Endodermal cell (in vitro differentiated cells): ENCODE measurements around the gene SLAMF1. TPM values are rescaled to one million over a fixed set of nuclear protein-coding genes. Genes with fewer than 3 reads are reported as not detected.

Experiments used
- DNase-seq: peaks from one replicate; pipeline ENCODE4 v3.0.0-alpha.2; 2017
- H3K27ac ChIP-seq: 2 replicates; pipeline ENCODE4 v1.5.1; 2013; ENCODE audit warnings: mild to moderate bottlenecking, low read depth, low read length, moderate library complexity
- H3K27me3 ChIP-seq: 2 replicates; pipeline ENCODE4 v1.6.1; 2013; ENCODE audit warnings: mild to moderate bottlenecking, low read length, moderate library complexity; ENCODE audit not compliant: insufficient read depth, control insufficient read depth, poor library complexity, severe bottlenecking
- H3K36me3 ChIP-seq: 2 replicates; pipeline ENCODE4 v1.7.0; 2013; ENCODE audit warnings: mild to moderate bottlenecking, low read length, moderate library complexity; ENCODE audit not compliant: control insufficient read depth, insufficient read depth
- H3K4me1 ChIP-seq: one replicate; pipeline ENCODE4 v1.7.0; 2013; ENCODE audit warnings: low read length; ENCODE audit not compliant: control insufficient read depth, insufficient read depth
- H3K4me3 ChIP-seq: 2 replicates; pipeline ENCODE4 v1.5.1; 2013; ENCODE audit warnings: mild to moderate bottlenecking, low read length, moderate library complexity
- H3K9ac ChIP-seq: 2 replicates; pipeline ENCODE4 v1.6.1; 2013; ENCODE audit warnings: mild to moderate bottlenecking, low read length, moderate library complexity; ENCODE audit not compliant: poor library complexity, severe bottlenecking; ENCODE audit errors: extremely low read depth
- H3K9me3 ChIP-seq: 2 replicates; pipeline ENCODE4 v1.6.1; 2013; ENCODE audit warnings: mild to moderate bottlenecking, low read length, moderate library complexity; ENCODE audit not compliant: control insufficient read depth
- H3K27ac Mint-ChIP-seq: 2 replicates; pipeline ENCODE4 v1.8.0; 2020; ENCODE audit warnings: mixed read lengths
- H3K27me3 Mint-ChIP-seq: 2 replicates; pipeline ENCODE4 v1.8.0; 2021; ENCODE audit warnings: mild to moderate bottlenecking, mixed read lengths; ENCODE audit not compliant: insufficient read depth
- H3K36me3 Mint-ChIP-seq: 2 replicates; pipeline ENCODE4 v1.8.0; 2020; ENCODE audit warnings: low read depth, mixed read lengths
- H3K4me1 Mint-ChIP-seq: 2 replicates; pipeline ENCODE4 v1.8.0; 2020; ENCODE audit warnings: mixed read lengths
- H3K4me3 Mint-ChIP-seq: 2 replicates; pipeline ENCODE4 v1.8.0; 2020; ENCODE audit warnings: mild to moderate bottlenecking, moderate library complexity, mixed read lengths
- H3K9me3 Mint-ChIP-seq: 2 replicates; pipeline ENCODE4 v1.8.0; 2020; ENCODE audit warnings: mild to moderate bottlenecking, mixed read lengths
- CTCF ChIP-seq: fragments of 200-600 bp; sonication (generic); conservative IDR thresholded peaks from 2 replicates; pipeline ENCODE4 v1.5.0; 2021; ENCODE audit warnings: antibody characterized with exemption, mild to moderate bottlenecking
- WGBS, 2 experiments: methylation state at CpG; one replicate each; pipeline versions ENCODE4 v1.1.5 to v1.1.7; 2013; ENCODE audit warnings: missing lambda C conversion rate in 2 of 2, mixed read lengths in 1 of 2; ENCODE audit not compliant: insufficient coverage in 1 of 2, insufficient read length in 1 of 2; 5-methylcytosine and 5-hydroxymethylcytosine counted together
- total RNA-seq, 2 donors: library from RNA; stranded (reverse); fragmentation: NEBNext Ultra II Directional in 1 of 2; extraction: Animal tissue kit (Norgen Biotek cat#: 25700) in 1 of 2; gene quantifications; 2 replicates in 1 of 2; 3 replicates in 1 of 2; pipeline ENCODE4 v1.2.1, GENCODE V29; 2021

The SLAMF1 gene
- total RNA-seq, 2 donors from 2014 or later = not detected

GRCh38 chr1:160569806-160570205 is 77.0 kb downstream of the SLAMF1 start:
- Histone ChIP-seq H3K27me3 (no peaks in the 10 kb centered on the region), H3K9me3 (no peaks in the 10 kb centered on the region), H3K4me1 (peaks cover 7% of the 10 kb centered on the region), H3K9ac (no peak overlapping the region), H3K36me3 (no peaks in the 10 kb centered on the region), H3K4me3 (no peak overlapping the region), H3K27ac (no peak overlapping the region)
- WGBS, 2 experiments = 100% methylated on average over 2 of the region's 2 CpGs
- Mint-ChIP-seq H3K27ac (no peak overlapping the region), H3K4me1 (peaks cover 14% of the 10 kb centered on the region), H3K27me3 (peaks cover 2% of the 10 kb centered on the region), H3K4me3 (no peak overlapping the region), H3K36me3 (no peaks in the 10 kb centered on the region), H3K9me3 (no peaks in the 10 kb centered on the region)
- no peak for DNase-seq
- no peak for TF ChIP-seq CTCF

DNA sequence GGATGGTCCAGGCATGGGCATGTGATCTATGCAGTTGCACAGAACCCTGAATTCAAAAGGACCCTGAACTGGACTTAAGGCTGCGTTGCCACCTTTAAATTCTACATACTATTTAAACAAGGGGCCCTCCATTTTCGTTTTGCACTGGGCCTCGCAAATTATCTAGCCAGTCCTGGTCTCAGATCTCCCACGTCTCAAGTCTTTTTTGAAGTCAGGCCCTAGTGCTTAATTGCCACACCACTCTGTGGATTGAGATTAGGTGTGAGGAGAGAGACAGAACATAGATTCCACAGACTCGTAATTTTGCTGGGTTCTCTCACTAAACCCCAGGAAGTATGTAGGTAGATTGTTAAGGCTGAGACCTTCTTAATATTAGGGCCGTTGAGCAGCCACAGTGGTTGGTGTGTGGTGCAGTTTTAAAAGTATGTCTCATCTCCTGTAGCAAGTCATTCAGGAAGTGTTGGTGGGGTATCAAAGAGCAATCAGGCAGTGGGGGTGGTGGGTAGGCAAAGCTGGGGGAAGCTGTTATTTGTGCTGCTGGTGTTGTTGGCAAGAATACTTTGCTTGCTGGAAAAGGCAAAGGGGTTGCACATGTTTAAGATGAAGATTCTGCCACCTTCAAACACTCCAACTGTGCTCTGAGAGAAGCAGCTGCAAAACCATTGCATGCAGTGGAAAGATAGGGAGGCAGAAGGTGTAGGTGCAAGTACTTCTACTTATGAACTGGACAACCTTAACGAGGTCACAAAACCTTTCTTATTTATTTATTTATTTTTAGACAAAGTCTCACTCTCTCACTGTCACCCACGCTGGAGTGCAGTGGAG is 78.8 kb downstream of the SLAMF1 start:
- peaks cover 5% of the 10 kb centered on the region for H3K9me3 ChIP-seq
- Mint-ChIP-seq H3K27me3 (peaks cover 2% of the 10 kb centered on the region), H3K9me3 (peaks cover 4% of the 10 kb centered on the region), H3K4me1 (peaks cover 14% of the 10 kb centered on the region), H3K36me3 (no peaks in the 10 kb centered on the region), H3K27ac (no peak overlapping the region), H3K4me3 (no peak overlapping the region)
- 87 to 91% methylated on average over 6 to 8 of the region's 8 CpGs for WGBS, 2 experiments
- H3K27me3 ChIP-seq = no peaks in the 10 kb centered on the region
- no peak overlapping the region for H3K4me3 ChIP-seq
- no peak for DNase-seq
- no peak overlapping the region for H3K27ac ChIP-seq
- H3K9ac ChIP-seq = no peak overlapping the region
- H3K36me3 ChIP-seq = no peaks in the 10 kb centered on the region
- peaks cover 7% of the 10 kb centered on the region for H3K4me1 ChIP-seq
- no peak for TF ChIP-seq CTCF

- H3K9me3 ChIP-seq = peaks cover 12% of the 10 kb centered on the region
- no peak overlapping the region for H3K27ac Mint-ChIP-seq
- peaks cover 2% of the 10 kb centered on the region for H3K27me3 Mint-ChIP-seq
- H3K36me3 Mint-ChIP-seq = no peaks in the 10 kb centered on the region
- no peak overlapping the region for H3K4me3 ChIP-seq
- DNase-seq = no peak
- H3K36me3 ChIP-seq = no peaks in the 10 kb centered on the region
- H3K4me1 ChIP-seq = peaks cover 7% of the 10 kb centered on the region
- H3K27me3 ChIP-seq = no peaks in the 10 kb centered on the region
- H3K9ac ChIP-seq = no peak overlapping the region
- 84% methylated on average over 3 to 5 of the region's 5 CpGs for WGBS, 2 experiments
- no peak for TF ChIP-seq CTCF
- H3K4me1 Mint-ChIP-seq = peaks cover 14% of the 10 kb centered on the region
- H3K27ac ChIP-seq = no peak overlapping the region
- H3K9me3 Mint-ChIP-seq = peaks cover 12% of the 10 kb centered on the region
- no peak overlapping the region for H3K4me3 Mint-ChIP-seq
Observed at GRCh38 chr1:160567341-160567740, 79.5 kb downstream of the SLAMF1 start.
